ENCODE measurements around the gene FOXJ1.

FOXJ1 gene

DNA sequence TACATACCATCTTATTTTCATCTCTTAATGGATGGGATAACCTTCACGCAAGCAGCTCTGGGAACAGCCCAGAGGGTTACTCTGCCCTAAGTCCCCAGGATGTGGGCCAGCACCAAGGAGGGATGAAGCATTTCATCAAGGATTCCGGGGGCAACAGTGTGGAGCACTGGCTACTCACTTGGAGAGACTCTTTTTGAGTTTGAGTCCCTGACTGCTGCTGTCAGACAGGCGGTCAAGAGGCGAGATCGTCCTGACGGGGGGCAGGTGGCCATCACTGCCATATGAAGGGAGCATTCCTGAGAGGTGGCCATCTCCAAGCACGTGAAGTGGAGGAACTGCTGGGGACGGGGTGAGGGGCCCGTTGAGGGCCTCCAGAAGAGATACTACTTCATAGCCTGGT, 18.1 kb upstream of the FOXJ1 start:
- DNase-seq, result no peak

DNA sequence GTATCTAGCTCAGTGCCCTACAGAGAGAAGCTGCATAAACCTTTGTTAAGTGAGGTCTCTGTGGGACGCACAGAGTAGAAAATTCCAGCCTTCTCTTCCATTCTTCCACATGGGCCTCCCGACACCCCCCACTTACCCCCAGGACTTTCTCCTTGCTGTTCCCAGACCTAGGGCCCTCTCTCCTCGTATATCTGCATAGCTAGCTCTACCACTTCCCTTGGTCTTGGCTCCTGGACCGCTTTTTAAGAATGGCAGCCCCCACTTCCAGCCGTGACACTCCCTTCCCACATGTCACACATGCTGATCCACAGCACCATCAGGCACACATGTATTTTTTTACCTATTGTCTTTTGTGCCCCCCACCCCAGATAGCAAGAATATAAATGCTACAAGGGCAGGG, 16.7 kb upstream of the FOXJ1 start:
- no peak for DNase-seq

GRCh38 chr17:76156662-76156991, 15.6 kb upstream of the FOXJ1 start:
- no peak for DNase-seq

DNA sequence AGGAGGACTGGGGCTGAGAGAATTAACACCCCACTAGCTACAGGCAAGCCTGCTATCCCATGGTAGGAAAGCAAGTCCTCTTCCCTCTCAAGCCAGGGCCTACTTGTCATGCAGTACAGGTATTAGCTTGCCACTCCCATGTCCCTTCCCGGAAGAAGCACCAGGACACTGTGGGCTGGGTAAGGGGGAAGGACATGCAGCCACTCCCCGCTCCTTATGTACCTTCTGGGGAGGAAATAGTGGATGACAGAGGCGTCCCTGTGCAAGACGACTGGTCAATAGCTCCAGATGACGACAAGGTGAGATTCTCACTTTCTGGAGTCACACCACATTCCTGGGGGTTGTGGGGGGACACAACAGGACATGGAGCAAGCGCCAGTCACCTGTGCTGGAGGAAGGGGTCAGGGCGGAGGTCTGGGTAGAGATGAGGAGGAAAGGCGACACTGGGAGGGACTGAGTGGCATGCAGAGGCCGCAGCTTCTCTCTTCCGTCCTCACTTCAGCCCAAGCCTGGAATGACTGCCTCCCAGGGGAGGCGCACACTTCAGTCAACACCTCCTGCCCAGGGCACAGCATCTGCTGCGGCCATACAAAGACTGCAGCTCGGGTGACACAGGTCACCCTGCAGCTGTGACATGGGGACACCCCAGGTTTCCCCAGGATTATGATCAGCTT, 15.1 kb upstream of the FOXJ1 start:
- no peak for DNase-seq

DNA sequence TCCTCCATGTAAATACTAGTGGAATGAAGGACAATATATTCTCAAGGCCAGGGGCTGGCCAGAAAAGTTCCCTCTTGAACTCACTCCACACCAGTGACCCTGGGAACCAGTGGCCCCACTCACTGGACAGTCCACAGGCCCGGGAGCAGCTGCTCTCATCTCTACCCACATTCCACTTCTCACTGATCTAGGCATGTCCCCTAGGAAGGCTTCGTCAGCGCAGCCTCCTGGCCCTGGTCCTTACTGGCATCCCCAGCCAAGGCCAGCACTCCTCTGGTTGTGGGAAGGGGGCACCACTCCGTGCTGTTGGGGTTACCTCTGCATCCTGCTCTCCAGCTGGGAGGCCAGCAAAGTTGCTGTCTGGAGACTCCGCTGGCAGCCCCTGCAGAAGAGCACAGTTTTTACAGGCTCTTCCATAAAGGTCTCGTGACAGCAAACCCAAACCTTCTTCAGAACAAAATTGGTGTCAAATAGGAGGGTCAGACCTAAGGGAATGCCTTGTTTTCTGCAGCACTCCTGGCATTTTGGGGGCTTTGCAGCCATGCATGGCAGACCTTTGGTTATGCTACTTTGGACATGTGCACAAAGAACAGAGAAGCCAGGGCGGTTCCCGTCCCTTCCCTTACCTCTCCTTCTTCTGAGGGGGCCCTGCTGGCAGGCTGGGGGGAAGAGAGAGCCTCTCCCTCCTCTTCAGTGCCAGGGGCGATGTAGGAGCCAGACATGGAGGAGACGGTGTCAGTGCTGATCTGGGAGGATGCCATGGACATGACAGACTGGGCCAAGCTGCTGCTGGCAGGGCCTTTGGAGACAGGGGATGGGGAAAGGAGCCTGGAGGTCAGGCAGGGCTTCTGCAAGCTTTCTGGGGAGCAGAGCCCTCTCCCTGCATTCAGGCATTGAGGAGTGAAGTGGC, 14.1 kb upstream of the FOXJ1 start:
- no peak for DNase-seq

GRCh38 chr17:76154292-76154691, 13.2 kb upstream of the FOXJ1 start:
- DNase-seq, result no peak

- peak; percentile 14 for DNase-seq
These were observed 12.6 kb upstream of the FOXJ1 start for GRCh38 chr17:76153640-76154039.

GRCh38 chr17:76153202-76153601, 12.2 kb upstream of the FOXJ1 start:
- no peak for DNase-seq

GRCh38 chr17:76152591-76152990, 11.5 kb upstream of the FOXJ1 start:
- DNase-seq, result no peak

DNA sequence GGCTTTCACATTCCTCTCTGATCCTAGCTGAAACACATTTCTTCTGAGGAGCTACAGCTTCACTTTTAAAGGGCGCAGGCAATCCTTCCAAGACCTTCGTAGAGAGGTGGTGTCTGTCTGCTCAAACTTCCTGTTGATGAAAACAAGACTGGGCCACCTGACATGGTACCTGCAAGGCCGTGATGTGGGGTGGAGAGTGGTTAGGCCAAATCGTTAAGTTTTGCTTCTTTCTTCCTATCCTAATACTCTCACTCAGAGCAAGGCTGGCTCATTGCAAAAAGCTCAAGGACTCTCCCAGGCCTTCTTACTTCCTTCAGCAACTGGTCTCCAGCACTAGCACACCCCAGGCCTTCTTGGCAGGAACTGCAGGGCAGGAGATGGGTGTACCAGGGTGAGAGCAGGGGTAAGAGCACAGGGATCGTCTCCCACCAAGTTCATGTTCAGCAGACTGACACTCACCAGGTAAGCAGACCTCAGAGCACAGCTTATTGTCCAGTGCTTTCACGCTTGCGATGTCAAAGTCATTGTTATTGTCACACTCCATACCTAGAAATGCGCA, 10.9 kb upstream of the FOXJ1 start:
- DNase-seq, result no peak

- DNase-seq, result no peak
These were observed 9.9 kb upstream of the FOXJ1 start for GRCh38 chr17:76150712-76151622.

- no peak for DNase-seq
These were observed 8.2 kb upstream of the FOXJ1 start for GRCh38 chr17:76149214-76149613.

- no peak for DNase-seq
These were observed 6.9 kb upstream of the FOXJ1 start for GRCh38 chr17:76148015-76148326.

GRCh38 chr17:76147211-76148014, 6.4 kb upstream of the FOXJ1 start:
- peak; percentile 19 for DNase-seq

DNA sequence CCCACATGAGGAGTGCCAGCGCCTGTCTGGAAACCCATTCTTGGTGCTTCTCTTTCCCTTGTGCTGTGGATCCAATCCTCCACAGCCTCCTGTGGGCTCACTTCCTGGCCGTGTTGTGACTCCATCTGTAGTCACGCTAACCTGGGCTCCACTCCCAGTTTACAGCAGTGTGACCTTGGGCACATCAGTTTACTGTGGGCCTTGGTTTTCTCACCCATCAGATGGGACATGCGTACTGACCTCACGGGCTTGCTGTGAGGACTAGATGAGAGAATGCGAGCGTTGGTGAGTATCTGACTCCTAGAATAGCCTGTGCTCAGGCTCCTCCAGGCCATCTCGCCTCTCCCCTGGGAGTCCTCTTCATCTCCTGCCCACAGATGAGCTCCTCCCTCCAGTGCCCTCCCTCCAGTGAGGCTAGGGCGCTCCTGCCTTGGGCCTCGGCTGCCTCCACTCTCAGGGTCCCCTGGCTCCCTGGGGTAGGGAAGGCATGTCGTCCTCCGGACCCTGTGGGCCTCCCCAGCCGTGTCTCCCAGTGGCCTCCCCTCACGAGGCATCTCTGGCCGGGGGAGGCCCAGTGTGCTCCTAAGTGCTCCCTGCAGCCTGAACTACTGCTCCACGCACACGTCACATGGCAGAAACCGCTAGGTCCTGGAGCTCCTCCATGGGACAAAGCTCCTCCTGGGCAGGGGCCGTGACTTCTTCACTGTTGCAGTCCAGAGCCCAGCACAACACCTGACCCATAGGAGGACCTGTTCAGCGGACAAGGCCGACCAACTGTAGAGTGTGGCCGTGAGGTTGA, 5.2 kb upstream of the FOXJ1 start:
- DNase-seq, result no peak

GRCh38 chr17:76145231-76146052, 4.4 kb upstream of the FOXJ1 start:
- DNase-seq, result no peak

DNA sequence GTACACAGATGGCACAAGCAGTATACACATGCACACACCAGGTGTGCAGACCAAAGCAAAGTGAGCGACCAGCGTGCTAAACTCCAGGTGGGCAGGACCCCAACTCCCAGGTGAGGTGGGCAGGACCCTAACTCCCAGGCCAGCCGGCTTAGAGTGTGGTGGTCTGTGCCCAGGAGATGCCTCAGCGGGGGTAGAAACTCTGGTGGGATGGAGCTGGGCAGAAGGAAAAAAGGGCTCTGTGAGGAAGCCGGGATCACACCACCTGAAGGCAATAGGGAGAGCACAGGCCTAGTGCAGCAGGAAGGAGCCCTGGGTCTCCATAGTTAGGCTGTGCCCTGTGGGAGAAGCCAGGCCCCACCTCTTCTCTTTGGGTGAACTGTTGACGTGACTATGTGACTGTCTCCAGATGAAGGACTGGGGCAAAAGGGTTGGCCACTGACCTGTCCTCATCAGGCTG, 1.6 kb upstream of the FOXJ1 start:
- no peak for DNase-seq

GRCh38 chr17:76142039-76142584, 1.1 kb upstream of the FOXJ1 start:
- no peak for DNase-seq

DNA sequence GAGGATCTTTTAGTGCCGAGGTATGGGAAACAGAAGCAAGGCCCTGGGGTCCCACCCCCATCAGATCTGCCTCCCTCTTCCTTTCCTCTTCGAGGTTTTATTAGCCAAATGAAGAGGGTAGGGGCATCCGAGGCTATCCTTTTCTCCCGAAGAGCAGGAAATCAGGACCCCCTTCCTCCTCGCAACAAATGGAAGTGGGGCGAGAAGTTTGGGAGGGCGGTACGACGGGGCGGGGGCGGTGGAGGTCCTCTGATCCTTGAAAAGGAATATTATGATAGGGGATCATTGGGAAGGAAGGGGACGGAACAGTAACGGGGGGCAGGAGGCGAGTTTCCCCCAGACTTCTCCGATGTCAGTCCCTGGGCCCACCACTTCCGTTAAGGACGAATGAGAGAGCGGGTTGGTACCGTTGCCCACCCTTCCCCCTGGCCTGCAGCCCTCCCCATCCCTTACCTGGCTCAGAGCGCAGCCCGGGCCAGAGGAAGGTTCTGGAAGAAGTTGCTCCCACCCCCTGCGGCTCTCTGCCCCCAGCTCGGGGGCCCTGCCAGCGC, 309 bp downstream of the FOXJ1 start:
- DNase-seq, result no peak

All from fibroblast of skin of right biceps (primary cell).